HG03066 (cell line): ENCODE data around the gene ASAP2.

Experiments used
- ATAC-seq: cut with Tn5 transposase; IDR thresholded peaks from one replicate; pipeline ENCODE4 v1.9.1; 2021; ENCODE audit warnings: low read depth; ENCODE audit not compliant: unreplicated experiment

ASAP2 gene

DNA sequence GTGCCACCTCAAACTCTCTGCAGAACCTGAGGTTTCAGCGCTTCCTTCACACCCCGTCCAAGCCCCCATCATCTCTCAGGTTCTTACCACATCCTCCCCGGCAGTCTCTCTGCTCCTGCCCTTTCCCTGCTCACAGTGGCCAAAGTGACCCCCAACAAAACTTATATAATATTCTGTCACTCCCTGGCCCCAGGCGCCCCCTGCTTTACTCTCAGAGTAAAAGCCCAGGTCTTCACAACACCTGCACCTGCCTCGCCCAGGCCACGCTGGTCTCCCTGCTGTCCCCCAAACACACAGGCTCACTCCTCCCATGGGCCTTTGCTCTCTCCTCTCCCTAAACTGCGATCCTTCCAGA lies 210.3 kb downstream of the ASAP2 start:
- no peak for ATAC-seq

DNA sequence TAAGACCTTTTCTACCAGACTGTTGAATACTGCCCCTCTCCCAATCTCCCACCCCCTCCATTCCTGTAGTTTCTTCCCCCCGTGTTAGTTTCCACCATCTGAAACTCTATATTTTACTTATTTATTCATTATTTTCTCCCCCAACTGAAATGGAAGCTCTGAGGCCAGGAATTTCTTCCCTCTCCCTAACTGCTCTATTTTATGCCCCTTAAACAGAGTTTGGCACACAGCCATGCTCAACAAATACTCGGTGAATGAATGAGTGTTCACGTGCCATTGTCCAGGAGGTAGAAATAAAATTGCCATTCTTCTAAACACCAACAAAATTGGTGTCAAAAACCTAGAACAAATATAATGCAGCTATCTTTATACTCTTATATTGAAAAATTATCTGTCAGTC lies 211.1 kb downstream of the ASAP2 start:
- ATAC-seq = no peak

DNA sequence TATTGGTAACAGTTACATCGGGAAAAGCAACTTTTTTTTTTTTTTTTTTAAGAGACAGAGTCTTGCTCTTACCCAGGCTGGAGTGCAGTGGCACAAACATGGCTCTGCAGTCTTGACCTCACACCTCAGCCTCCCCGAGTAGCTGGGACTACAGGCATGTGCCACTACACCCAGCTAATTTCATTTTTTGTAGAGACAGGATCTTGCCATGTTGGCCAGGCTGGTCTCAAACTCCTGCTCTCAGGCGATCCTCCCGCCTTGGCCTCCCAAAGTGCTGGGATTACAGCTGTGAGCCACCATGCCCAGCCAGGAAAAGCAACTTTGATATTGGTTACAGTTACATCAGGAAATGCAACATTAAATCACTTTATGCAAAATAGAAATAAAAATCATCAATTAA lies 212.1 kb downstream of the ASAP2 start:
- ATAC-seq = no peak

DNA sequence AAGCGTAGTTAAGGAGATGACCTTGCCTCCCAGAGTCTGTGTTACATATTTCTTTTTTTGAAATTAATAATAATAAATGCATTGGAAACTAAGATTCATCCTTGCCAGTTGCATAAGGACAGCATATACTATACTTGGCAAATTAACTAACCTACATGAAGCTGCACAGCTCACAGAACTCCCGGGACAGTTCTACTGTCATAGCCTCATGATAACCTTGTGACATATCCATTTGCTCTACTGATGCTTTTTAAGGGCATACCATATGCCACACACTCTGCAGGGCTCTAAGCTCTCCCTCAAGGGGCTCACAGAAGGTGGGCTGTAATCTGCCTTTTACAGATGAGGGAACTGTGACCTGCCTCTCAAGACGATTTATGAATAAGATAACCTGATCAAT lies 212.9 kb downstream of the ASAP2 start:
- no peak for ATAC-seq

DNA sequence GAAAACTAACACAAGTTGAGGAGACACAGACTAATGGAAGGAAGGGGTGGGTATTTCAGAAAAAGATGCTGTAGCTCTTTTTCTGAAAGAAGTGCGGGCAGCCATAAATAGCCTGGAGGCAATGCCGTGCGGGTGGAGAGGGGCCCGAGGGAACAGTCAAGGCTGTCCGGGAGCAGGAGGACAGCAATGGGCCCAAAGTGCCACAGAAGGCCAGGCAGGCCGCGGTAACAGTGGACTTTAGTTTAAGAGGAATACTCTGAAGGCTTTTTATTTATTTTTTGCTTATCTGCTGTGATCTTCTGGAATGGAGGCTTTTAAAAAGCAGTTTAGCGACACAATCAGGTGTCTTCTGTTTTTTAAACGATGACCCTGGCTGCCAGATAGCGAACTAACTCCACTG lies 213.9 kb downstream of the ASAP2 start:
- ATAC-seq = no peak

DNA sequence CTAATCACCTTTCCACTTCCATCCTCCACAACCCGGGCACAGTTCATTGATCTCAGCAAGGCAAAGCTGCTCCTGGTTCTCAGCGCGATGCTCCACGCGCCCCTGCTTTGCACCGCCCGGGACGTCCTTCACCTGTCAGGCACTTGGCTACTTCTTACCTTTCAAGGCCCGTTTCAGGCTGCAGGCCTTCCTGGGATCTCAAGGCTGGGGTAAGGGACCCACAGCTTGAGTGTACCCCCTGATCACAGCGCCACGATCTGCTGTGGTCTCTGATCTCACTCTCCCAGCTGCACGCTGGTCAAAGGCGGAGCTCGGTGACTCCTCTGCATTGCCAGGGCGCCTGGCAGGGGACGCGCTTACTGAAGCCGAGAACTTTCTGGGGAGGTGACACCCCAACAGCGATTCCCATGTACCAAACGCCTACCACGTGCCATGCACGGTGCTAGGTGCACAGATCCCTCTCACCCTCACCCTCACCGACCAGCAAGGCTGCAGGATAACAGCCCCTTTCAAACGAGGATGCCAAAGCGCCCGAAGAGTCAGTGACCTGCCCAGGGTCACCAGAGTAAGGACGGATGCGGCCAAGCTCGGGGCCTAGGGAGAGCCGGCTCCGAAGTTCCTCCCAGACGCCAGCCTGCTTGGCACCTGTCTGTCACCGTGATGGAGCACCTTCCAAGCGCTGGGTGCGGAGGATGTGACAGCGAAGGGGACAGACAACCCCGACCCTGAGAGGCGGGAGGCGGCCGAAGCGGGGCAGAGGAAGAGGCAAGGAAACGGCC lies 215.9 kb downstream of the ASAP2 start:
- ATAC-seq = peak; percentile 30

DNA sequence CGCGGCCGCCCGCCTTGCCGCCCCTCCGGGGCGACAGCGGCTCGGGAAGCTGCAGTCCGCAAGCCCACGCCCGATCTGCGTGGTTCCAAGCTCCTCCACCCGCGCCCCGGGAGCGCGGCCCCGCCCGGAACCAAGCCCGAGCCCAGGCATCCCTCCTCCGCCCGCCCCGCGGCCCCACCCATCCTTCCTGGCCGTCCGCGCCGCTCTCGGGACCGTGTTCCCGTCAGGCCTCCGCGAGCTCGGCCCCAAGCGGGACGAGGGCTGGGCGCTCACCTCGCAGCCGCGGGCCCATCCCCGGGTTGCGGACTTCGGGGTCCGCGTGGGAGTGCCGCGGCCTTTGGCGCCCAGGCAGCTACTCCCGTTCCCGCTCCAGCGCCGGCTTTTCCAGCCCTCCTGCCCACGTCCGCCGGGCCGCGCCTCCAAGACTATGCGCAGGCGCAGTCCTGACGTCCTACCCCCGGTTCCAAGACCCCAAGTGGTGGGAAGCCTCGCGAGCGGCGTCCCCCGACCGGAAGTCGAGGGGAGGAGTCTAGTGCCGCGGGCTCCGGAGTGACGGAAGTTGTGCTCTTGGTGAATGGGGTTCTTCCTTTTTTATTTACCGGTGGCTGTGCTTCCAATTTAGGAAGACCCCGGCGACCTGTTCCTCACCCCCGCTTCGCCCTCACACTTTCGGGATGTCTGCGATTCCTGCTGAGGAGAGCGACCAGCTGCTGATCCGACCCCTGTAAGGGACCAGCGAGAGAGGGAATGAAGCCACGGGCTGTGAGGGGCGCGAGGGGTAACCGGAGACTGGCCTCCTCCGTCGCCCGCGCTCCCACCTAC lies 216.7 kb downstream of the ASAP2 start, which contains the start of the genes CPSF3 and ITGB1BP1:
CPSF3 (plus strand) TSS at position 555 of the 822 bp plus-strand sequence; CDS start at position 675, 120 bp downstream.
ITGB1BP1 (minus strand) TSS at position 429 of the 822 bp plus-strand sequence. CDS start 4,831 bp downstream, outside the sequence.
- ATAC-seq = peak; percentile 88

DNA sequence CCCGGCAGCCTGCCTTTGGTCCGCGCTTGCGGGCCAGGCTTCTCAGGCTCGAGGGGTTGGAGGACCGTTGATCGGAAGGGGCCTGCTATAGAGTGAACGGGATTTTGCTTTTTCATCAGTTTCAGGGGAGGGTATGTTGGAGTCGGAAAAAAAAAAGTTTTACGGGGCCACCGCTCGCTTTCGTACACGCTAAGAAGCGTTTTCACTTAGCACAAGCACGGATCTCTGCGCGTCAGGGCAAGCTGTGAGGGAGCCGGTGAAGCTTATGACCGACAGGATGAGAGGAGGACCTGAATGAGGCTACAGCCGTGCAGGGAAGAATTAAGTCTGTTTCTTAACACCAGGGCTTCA lies 217.3 kb downstream of the ASAP2 start:
- peak; percentile 4 for ATAC-seq

DNA sequence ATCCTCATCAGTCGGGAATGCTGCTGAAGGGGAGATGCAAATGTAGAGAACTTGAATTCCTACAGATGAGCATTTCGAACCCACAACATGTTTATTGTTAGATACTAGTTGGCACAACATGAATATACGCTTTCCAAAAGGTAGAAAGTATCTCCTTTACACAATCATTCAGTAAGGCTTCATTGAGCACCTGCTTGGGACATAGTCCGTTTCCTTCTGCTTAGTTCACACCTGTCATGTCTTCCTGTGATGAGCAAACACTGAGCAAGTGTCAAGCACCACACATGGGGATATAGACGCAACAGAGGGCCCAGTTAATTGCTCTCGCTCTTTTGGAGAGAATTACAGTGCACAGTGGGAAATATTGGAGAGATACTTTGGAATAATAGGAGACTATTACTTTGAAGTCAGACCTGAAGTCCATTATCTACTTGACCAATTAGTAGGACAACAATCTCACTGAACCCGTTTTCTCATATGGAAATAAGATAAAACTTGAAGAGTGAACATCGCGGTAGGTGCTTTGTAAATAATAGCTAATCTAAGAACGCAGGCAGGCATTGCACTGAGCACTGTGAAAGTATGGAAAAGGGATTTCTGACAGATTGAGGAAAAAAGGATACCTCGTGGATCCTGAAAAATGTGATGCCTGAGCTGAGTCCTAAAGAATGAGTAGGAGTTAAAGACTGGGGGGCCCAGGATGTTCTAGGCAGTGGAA lies 218.0 kb downstream of the ASAP2 start:
- ATAC-seq = no peak

DNA sequence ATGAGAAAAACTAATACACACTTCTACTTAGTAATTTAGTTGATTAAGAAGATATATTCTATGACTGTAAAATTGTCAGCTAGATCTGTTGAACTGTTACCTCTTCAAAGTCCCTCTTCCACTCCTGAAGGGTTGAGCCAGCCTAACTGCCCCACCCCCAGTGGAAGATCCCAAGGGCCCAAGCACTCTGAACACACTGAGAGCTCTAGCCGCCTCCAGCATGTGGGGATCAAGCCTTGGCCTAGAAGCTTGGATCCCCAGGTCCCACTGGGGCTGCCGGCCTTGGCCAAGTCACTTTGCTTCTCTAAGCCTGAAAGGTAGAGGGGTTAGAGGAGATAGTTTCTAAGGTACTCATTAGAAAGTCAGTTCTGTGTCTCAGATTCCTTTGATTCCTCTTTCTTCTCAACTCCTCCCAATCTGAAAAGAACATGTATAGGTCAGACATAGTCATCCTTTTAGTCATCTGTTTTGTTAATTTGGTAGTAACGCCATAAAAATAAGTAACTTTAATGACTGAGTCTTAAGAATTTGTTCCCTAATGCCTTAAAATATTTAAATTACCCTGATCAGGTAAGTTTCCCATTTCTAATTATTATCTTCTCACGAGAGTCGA lies 222.5 kb downstream of the ASAP2 start:
- no peak for ATAC-seq

DNA sequence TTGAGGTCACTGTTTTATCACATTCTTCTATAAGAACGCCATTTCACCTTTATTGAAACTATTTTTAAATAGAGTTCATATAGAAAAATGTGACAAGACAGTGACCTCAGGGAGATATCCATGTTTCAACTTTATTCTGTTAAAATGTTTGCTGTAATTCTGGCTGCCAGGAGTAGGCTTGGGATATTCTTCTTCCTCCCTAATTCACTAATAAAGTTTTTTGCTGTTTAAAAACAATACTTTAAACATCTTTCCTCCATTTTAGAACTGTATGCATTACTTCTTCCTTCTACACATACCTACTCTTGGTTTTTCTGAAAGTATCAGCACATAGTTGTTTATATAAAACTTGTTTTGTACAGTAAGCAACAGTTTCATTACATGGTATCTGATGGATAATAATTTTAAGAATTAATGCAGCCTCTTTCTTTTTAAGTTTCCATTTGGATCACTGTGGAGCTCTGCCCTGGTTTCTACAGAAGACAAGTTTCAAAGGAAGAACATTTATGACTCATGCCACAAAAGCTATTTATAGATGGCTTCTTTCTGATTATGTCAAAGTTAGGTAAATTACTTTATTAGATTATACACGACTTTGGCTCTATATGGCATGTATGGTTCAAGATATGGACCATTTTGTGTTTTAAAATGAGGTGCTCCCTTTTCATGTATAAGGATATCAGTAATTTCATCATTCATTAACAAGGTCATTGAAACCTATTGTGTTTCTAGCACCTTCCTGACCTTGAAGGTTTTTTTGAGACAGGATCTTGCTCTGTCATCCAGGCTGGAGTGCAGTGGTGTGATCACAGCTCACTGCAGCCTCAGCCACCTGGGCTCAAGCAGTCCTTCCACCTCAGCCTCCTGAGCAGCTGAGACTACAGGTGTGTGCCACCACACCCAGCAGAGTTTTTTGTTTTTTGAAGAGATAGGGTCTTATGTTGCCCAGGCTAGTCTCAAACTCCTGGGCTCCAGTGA lies 224.0 kb downstream of the ASAP2 start:
- no peak for ATAC-seq

DNA sequence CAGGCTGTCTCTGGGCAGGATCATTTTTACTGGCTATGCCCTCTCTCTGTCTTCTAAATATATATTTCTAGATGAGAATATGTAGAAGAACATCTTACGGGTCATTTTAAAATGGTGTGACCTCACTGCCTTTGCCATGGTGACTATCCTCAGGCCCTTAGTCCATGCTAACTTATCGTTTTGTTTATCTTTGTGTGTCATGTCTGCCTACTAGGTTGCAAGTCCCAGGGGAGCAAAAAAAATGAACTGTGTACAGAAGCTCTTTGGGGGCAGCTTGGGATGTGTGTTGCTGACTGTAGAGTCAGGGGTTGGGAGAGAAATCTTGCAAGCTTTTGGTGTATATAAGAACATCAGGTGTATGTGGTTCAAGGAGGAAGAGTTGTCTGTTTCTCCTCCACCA lies 227.9 kb downstream of the ASAP2 start:
- no peak for ATAC-seq

DNA sequence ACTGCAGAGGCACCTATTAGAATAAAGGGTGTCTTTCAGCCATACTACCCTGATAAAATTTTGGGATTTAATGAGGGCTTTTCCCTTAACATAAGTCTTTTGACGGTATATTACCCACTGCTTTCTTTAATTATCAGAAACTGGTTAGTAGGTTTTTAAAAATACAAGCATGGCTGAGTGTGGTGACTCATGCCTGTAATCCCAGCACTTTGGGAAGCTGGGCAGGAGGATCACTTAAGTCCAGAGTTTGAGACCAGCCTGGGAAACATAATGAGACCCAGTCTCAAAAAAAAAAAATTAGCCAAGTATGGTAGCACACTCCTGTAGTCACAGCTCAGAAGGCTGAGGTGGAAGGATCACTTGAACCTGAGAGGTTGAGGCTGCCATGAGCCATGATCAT lies 232.9 kb downstream of the ASAP2 start:
- no peak for ATAC-seq

DNA sequence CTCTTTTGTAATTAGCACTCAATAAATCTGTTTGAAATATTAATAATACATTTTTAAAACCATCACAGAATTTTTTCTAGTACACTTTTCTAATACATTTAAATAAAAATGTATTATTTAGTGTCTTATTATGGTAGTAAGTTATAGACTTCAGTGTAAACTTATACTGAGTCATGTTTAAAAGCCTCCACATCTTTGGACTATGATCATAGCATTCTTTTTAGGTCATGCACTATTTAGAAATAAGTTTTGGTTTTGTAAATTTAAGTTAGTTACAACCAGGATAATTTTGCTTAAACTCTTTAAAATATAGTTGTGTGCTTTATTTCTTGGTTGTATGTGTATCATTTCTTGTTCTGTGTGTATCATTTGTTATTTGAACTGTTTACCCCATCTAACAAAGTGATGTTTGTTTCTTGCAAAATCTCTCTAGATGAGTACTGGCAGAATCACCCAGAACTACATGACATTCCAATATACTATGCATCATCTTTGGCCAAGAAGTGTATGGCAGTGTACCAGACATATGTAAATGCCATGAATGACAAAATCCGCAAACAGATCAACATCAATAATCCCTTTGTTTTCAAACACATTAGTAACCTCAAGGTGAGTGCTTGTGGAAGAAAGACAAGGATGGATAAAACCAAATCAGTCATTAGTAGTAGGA lies 233.6 kb downstream of the ASAP2 start:
- no peak for ATAC-seq

DNA sequence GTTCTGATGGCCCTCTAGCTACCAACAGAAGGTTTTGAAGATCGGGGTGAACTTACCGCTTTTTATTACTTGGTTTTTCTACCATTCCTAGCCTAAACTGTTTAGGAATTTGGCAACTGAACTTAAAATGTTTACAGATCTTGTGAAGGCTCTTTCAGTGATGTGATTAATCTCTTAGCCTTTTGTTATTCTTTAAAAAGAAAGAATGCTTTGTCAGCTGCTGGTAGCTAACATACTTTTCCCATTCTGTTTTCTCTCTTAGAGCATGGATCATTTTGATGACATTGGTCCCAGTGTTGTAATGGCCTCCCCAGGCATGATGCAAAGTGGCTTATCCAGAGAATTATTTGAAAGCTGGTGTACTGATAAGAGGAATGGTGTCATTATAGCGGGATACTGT lies 234.9 kb downstream of the ASAP2 start:
- ATAC-seq = no peak

DNA sequence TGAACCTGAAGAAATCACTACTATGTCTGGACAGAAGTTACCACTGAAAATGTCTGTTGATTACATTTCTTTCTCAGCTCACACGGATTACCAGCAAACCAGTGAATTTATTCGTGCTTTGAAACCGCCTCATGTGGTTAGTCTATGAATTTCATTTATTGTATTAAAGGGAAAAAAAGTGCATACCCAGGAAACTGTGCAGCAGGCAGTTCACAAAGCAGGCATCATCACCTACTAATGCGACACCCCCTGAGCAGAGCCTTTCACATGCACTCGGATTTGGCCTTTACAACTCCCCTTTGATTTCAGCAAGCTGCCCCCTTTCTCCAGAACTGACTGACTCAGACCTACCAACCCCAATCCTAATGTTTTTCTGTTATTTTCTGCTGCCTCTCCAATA lies 236.9 kb downstream of the ASAP2 start:
- no peak for ATAC-seq

DNA sequence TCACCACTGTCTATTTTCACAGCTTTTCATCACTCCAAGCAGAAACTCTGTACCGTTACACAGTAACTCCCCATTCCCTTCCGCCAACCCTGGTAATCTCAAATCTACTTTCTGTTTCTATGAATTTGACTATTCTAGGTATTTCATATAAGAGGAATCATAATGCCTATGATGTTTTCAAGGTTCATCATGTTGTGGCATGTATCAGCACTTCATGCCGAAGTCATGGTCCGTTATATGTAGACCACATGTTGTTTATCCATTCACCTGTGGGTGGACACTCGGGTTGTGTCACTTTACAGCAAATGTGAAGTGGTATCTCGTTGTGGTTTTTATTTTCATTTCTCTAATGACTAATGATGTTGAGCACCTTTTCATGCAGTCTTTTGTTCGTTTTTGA lies 238.5 kb downstream of the ASAP2 start:
- no peak for ATAC-seq

DNA sequence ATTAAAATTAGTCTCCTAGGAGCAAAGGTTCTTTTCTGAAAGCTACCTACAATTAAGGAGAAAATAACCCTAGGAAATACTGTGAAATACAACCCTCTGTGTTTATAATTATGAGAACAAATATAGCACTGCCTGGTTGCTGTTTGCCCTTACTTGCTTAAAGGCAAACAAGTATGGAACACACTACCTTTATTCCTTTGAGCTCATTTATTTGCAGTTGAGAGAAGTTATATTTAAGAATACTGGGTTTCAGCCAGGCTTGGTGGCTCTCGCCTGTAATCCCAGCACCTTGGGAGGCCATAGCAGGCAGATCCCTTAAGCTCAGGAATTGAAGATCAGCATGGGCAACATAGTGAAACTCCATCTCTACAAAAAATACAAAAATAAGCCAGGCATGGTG lies 244.6 kb downstream of the ASAP2 start:
- no peak for ATAC-seq
